ENCODE measurements around the gene SLC29A2. TPM values are rescaled to one million over a fixed set of nuclear protein-coding genes. Genes with fewer than 3 reads are reported as not detected.

Gene SLC29A2
- total RNA-seq, 1 experiment from 2014 or later = 3.0 TPM

- no peak for DNase-seq (ENCODE audit: low spot score)
- in situ Hi-C loops (cut with HindIII; ENCODE audit: low sequenced_read_pairs) = no loop called here
These were observed 34.3 kb downstream of the SLC29A2 start for GRCh38 chr11:66337103-66337899.

GRCh38 chr11:66336234-66337102, 35.1 kb downstream of the SLC29A2 start, which contains the start of gene RIN1:
RIN1 (minus strand) TSS chr11:66336434; CDS start chr11:66336402, 32 bp downstream.
- DNase-seq (ENCODE audit: low spot score) = peak; percentile 94
- in situ Hi-C loops (cut with HindIII; ENCODE audit: low sequenced_read_pairs) = no loop called here

DNA sequence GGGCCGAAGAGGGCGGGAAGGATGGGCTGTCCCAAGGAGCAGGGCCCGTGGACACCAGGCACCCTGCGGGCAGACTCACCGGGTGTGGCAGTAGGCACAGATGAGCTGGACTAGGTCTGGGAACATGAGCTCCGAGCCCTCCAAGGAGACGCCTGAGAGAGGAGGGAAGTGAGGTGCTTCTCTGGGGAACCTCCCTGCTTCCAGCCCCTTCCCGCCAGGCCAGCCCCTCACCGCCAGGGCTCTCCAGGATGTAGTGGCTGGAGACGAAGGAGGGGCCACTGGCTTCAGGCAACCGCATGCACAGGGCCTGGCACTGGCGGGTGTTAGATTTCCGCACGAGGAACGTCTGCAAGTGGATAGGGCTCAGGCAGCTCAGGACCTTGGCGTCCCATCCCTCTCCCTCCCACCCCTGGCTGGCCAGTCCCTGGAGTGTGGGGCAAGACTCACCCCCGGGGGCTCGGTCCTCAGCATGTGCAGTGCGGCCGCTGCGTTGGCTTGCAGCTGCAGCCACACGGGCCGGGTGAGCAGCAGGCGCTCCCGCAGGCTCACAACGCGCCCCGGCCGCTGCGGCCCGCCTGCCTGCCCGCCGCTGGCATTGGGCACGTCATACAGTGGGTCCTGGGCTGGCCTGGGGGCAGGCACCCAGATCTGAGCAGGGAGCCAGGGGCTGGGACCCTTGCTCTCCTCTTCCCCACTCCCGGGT, 35.9 kb downstream of the SLC29A2 start:
- in situ Hi-C loops (cut with HindIII; ENCODE audit: low sequenced_read_pairs) = no loop called here
- DNase-seq (ENCODE audit: low spot score) = peak; percentile 49

GRCh38 chr11:66334605-66335442, 36.7 kb downstream of the SLC29A2 start:
- in situ Hi-C loops (cut with HindIII; ENCODE audit: low sequenced_read_pairs) = no loop called here
- no peak for DNase-seq (ENCODE audit: low spot score)

DNA sequence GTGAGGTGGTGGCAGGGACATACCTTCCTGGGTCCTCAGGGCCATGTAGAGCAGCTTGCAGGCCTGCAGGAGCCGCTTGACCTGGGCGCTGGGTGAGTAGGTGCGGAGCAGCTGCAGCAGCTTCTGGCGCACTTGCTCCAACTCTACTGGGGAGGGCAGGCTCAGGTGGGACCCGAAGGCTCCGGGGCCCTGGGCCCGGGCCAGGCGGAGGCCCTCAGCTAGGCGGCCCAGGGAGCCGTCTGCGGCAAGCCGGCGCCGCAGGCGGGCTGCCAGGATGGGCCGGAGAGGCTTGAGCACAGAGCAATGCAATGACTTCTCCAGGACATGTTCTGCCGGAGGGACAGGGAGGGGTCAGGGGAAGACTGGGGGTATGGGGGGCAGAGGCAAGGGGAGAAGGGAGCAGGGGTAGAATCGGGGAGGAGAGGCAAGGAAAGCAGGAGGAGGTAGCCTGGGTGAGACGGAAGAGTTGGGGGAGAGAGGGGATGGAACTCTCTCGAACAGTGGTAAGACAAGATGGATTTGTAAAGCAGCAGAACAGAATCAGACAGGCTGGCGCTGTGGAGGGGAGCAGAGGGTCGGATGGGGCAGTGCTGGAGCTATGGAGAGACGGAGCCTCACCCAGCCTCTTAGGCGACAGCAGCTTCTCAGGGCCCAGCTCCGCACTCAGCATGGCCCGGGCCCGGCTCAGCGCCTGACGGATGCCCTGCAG, 37.5 kb downstream of the SLC29A2 start:
- DNase-seq (ENCODE audit: low spot score) = peak; percentile 53
- in situ Hi-C loops (cut with HindIII; ENCODE audit: low sequenced_read_pairs) = no loop called here

DNA sequence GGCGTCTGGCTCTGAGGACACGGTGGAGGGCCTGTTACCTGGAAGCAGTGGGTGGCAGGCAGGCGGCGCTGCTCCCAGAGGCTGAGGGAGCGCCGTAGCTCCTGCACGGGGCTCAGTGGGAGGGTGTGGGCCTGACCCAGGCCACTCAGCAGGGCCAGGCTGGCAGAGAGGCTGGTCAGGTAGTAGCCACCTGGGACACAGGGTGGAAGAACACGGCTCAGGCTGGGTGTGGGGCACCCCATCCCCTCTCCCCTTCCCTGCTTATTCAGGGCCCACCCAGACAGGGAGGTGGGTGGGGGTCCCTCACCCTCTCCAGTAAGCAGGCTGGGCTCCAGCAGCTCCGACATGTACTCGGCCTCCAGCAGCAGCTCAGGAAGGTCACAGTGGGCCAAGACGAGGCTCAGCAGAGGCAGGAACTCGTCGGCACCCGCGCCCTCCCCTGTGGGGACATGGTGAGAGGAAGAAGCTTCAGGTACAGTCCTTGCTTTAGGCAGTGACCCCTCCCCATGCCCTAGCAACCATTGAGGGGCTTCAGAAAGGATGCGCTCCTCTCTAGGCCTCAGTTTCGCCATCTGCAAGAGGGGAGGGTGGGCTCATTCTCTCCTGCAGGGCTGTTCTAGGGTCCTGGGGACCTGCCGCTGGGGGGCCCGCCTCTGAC, 38.2 kb downstream of the SLC29A2 start:
- DNase-seq (ENCODE audit: low spot score) = no peak
- in situ Hi-C loops (cut with HindIII; ENCODE audit: low sequenced_read_pairs) = no loop called here

GRCh38 chr11:66332371-66333219, 39.0 kb downstream of the SLC29A2 start:
- DNase-seq (ENCODE audit: low spot score) = no peak
- in situ Hi-C loops (cut with HindIII; ENCODE audit: low sequenced_read_pairs) = no loop called here

DNA sequence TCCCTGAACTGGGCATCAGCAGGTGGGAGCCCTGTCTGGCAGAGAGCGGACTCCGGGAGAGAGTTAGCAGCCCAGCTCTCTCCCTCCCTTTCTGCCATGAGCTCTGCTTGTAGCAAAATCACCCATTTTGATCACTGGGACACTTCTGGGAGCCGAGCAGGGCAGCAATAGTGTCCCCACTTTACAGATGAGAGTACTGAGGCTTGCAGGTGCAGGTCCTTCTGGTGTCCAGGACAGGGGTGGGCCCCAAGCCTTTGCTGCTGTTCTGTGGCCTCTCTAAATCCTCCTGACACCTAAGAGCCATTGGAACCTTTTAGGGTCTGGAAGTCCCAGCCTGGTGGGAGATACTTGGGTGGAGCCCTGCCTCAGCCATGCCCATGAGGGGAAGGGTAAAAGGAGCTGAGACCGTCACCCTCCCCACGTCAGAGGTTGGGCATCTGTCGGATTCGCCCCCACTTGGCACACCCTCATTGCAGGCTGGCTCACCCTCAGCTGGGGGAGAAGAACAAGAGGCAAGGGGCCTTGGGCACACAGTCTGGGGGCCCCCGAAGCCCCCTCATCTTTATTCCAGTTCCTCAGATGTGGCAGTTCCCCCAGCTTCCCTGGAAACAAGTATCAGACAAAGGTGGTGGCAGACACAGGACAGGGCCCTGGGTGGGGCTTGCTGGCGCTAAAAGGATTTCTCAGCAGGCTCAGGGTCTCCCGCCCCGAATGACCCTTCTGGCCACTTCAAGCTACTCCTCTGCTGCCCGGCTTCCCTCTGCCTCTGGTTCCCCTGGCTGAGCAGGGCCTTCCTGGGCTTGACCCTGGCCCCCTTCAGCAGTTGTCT, 39.8 kb downstream of the SLC29A2 start:
- DNase-seq (ENCODE audit: low spot score) = no peak
- in situ Hi-C loops (cut with HindIII; ENCODE audit: low sequenced_read_pairs) = no loop called here

GRCh38 chr11:66330931-66331330, 40.6 kb downstream of the SLC29A2 start:
- in situ Hi-C loops (cut with HindIII; ENCODE audit: low sequenced_read_pairs) = no loop called here

GRCh38 chr11:66329165-66329673, 42.3 kb downstream of the SLC29A2 start:
- no peak for DNase-seq (ENCODE audit: low spot score)
- in situ Hi-C loops (cut with HindIII; ENCODE audit: low sequenced_read_pairs) = no loop called here

More at GRCh38 chr11:66330931-66331330, 40.6 kb downstream of the SLC29A2 start:
- DNase-seq (ENCODE audit: low spot score) = no peak

GRCh38 chr11:66328302-66329144, 43.0 kb downstream of the SLC29A2 start:
- in situ Hi-C loops (cut with HindIII; ENCODE audit: low sequenced_read_pairs) = no loop called here

GRCh38 chr11:66328031-66328301, 43.6 kb downstream of the SLC29A2 start:
- DNase-seq (ENCODE audit: low spot score) = no peak
- in situ Hi-C loops (cut with HindIII; ENCODE audit: low sequenced_read_pairs) = no loop called here

More at GRCh38 chr11:66328302-66329144, 43.0 kb downstream of the SLC29A2 start:
- DNase-seq (ENCODE audit: low spot score) = peak; percentile 80

GRCh38 chr11:66327171-66328030, 44.2 kb downstream of the SLC29A2 start:
- DNase-seq (ENCODE audit: low spot score) = no peak
- in situ Hi-C loops (cut with HindIII; ENCODE audit: low sequenced_read_pairs) = no loop called here
